HG02973 (cell line): ENCODE results near the gene ALDH3A1.
"Not testable (repeated sequence)": the region's sequence is repeated elsewhere in the genome, so short reads cannot be mapped to it uniquely, and the experiment has no call there.

ENCODE experiments used
- ATAC-seq: cut with Tn5 transposase; IDR thresholded peaks from one replicate; pipeline ENCODE4 v1.9.1; 2021; ENCODE audit warnings: moderate library complexity; ENCODE audit not compliant: unreplicated experiment

Gene ALDH3A1

GRCh38 chr17:19747829-19748806 is at the start of gene ALDH3A1:
TSS of gene ALDH3A1 (minus strand) at chr17:19748298. CDS start at chr17:19745129, 3,169 bp downstream.
- ATAC-seq = no peak

GRCh38 chr17:19796457-19796856 is 48.4 kb upstream of the ALDH3A1 start:
- no peak for ATAC-seq

GRCh38 chr17:19791918-19792550 is 43.9 kb upstream of the ALDH3A1 start:
- ATAC-seq = no peak

- ATAC-seq = no peak
Observed at GRCh38 chr17:19787733-19788357, 39.7 kb upstream of the ALDH3A1 start.

GRCh38 chr17:19785854-19786253 is 37.8 kb upstream of the ALDH3A1 start:
- no peak for ATAC-seq

- ATAC-seq = no peak
Observed at GRCh38 chr17:19781488-19782458, 33.7 kb upstream of the ALDH3A1 start.

- no peak for ATAC-seq
Observed at GRCh38 chr17:19780846-19781245, 32.7 kb upstream of the ALDH3A1 start.

- ATAC-seq = no peak
Observed at GRCh38 chr17:19773534-19773933, 25.4 kb upstream of the ALDH3A1 start.

GRCh38 chr17:19771971-19772630 is 24.0 kb upstream of the ALDH3A1 start:
- no peak for ATAC-seq

- ATAC-seq = no peak
Observed at GRCh38 chr17:19770985-19771735, 23.1 kb upstream of the ALDH3A1 start.

GRCh38 chr17:19769946-19770652 is 22.0 kb upstream of the ALDH3A1 start:
- ATAC-seq = no peak

- no peak for ATAC-seq
Observed at GRCh38 chr17:19768046-19768782, 20.1 kb upstream of the ALDH3A1 start.

- ATAC-seq = no peak
Observed at GRCh38 chr17:19766421-19767270, 18.5 kb upstream of the ALDH3A1 start.

- ATAC-seq = no peak
Observed at GRCh38 chr17:19766016-19766415, 17.9 kb upstream of the ALDH3A1 start.

GRCh38 chr17:19763991-19764390 is 15.9 kb upstream of the ALDH3A1 start:
- not testable (repeated sequence) for ATAC-seq

- ATAC-seq = no peak
Observed at GRCh38 chr17:19763416-19763815, 15.3 kb upstream of the ALDH3A1 start.

GRCh38 chr17:19762515-19762961 is 14.4 kb upstream of the ALDH3A1 start:
- no peak for ATAC-seq
